Measurements from ENCODE around the gene PRRG2.

GRCh38 chr19:49597703-49597974 lies 16.5 kb downstream of the PRRG2 start:
- TF ChIP-seq, protein P1, sequence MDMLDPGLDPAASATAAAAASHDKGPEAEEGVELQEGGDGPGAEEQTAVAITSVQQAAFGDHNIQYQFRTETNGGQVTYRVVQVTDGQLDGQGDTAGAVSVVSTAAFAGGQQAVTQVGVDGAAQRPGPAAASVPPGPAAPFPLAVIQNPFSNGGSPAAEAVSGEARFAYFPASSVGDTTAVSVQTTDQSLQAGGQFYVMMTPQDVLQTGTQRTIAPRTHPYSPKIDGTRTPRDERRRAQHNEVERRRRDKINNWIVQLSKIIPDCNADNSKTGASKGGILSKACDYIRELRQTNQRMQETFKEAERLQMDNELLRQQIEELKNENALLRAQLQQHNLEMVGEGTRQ (IDR thresholded peaks at IDR 0.05; ENCODE audit: borderline replicate concordance, low read depth, low read length), result no peak
- TF ChIP-seq GABPA (IDR thresholded peaks at IDR 0.05; ENCODE audit: low read depth), result no peak
- no peak for TF ChIP-seq RFX5 (IDR thresholded peaks at IDR 0.05; ENCODE audit: low read length)
- TF ChIP-seq ZBTB33 (IDR thresholded peaks at IDR 0.05; ENCODE audit: borderline replicate concordance, low read depth), result no peak
- TF ChIP-seq FOXJ3 (CRISPR knock-in tag; IDR thresholded peaks at IDR 0.05), result no peak
- no peak for TF ChIP-seq EZH2phosphoT487 (IDR thresholded peaks at IDR 0.05; ENCODE audit: borderline replicate concordance, low read depth)
- TF ChIP-seq, protein P2, sequence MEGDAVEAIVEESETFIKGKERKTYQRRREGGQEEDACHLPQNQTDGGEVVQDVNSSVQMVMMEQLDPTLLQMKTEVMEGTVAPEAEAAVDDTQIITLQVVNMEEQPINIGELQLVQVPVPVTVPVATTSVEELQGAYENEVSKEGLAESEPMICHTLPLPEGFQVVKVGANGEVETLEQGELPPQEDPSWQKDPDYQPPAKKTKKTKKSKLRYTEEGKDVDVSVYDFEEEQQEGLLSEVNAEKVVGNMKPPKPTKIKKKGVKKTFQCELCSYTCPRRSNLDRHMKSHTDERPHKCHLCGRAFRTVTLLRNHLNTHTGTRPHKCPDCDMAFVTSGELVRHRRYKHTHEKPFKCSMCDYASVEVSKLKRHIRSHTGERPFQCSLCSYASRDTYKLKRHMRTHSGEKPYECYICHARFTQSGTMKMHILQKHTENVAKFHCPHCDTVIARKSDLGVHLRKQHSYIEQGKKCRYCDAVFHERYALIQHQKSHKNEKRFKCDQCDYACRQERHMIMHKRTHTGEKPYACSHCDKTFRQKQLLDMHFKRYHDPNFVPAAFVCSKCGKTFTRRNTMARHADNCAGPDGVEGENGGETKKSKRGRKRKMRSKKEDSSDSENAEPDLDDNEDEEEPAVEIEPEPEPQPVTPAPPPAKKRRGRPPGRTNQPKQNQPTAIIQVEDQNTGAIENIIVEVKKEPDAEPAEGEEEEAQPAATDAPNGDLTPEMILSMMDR (IDR thresholded peaks at IDR 0.05), result no peak
- no peak for TF ChIP-seq SIN3A (IDR thresholded peaks at IDR 0.05; ENCODE audit: borderline replicate concordance, low read depth, low read length)
- no peak for TF ChIP-seq TCF12 (IDR thresholded peaks at IDR 0.05)
- no peak for TF ChIP-seq CHD2 (IDR thresholded peaks at IDR 0.05; ENCODE audit: low read length, partially characterized antibody)
- TF ChIP-seq EP300 (IDR thresholded peaks at IDR 0.05; ENCODE audit: borderline replicate concordance in 1 of 2, low read depth in 1 of 2, low read length in 1 of 2), result no peak
- no peak for TF ChIP-seq MAX (IDR thresholded peaks at IDR 0.05; ENCODE audit: low read depth)
- TF ChIP-seq YY1 (IDR thresholded peaks at IDR 0.05; ENCODE audit: low read depth), result no peak

Measured in SK-N-SH (cell line).